PC-3 (cell line): ENCODE results near the gene FBXO42. TPM values are rescaled to one million over a fixed set of nuclear protein-coding genes. Genes with fewer than 3 reads are reported as not detected.
A peak's percentile ranks its signal among the peaks of the same experiment; 100 is the strongest.

ENCODE experiments used
- ATAC-seq: fragments of 200-7000 bp; cut with Tn5 transposase; 2 replicates; pipeline ENCODE4 v1.9.1; 2020; ENCODE audit warnings: mild to moderate bottlenecking, moderate library complexity
- BruUV-seq: library from RNA; stranded (reverse); fragments of 400-500 nt; replicated peaks from 2 replicates; lab custom pipeline; 2021; lab: Mats Ljungman, UMichigan
- CTCF ChIA-PET: fragments of 300-600 bp; sonication (Branson Sonifier 250); formaldehyde crosslinking; loops from one replicate; lab custom pipeline; 2022; ENCODE audit warnings: antibody characterized with exemption; lab: Charles Lee
- POLR2A ChIA-PET: fragments of 300-600 bp; sonication (Branson Sonifier 250); formaldehyde crosslinking; loops from one replicate; lab custom pipeline; 2022; ENCODE audit warnings: antibody characterized with exemption; ENCODE audit not compliant: unreplicated experiment; lab: Charles Lee
- DNase-seq: peaks from one replicate; pipeline ENCODE4 v3.0.0-alpha.2; 2015
- H2AFZ ChIP-seq: fragments of 300-600 bp; sonication (generic); 2 replicates; pipeline ENCODE4 v1.6.0; 2016; ENCODE audit warnings: antibody characterized with exemption, low read length
- H3F3A ChIP-seq: fragments of 300-600 bp; sonication (generic); one replicate; pipeline ENCODE4 v1.6.0; 2017; ENCODE audit warnings: antibody characterized with exemption, low read length, control low read depth, mild to moderate bottlenecking; ENCODE audit not compliant: unreplicated experiment
- H3K27ac ChIP-seq: fragments of 300-600 bp; sonication (generic); 2 replicates; pipeline ENCODE4 v1.5.1; 2016; ENCODE audit warnings: mild to moderate bottlenecking, low read length
- H3K27me3 ChIP-seq: fragments of 300-600 bp; sonication (generic); 2 replicates; pipeline ENCODE4 v1.6.1; 2016; ENCODE audit warnings: low read length, mixed read lengths
- H3K36me3 ChIP-seq: fragments of 300-600 bp; sonication (generic); 2 replicates; pipeline ENCODE4 v1.6.1; 2016; ENCODE audit warnings: low read depth, mixed run types, low read length, mixed read lengths
- H3K4me1 ChIP-seq: fragments of 300-600 bp; sonication (generic); 2 replicates; pipeline ENCODE4 v1.5.1; 2016; ENCODE audit warnings: low read length; ENCODE audit not compliant: insufficient read depth
- H3K4me2 ChIP-seq: fragments of 300-600 bp; sonication (generic); 2 replicates; pipeline ENCODE4 v1.6.0; 2016; ENCODE audit warnings: low read length
- H3K4me3 ChIP-seq: fragments of 300-600 bp; sonication (generic); 2 replicates; pipeline ENCODE4 v1.5.1; 2016; ENCODE audit warnings: mild to moderate bottlenecking, low read length, mixed read lengths
- H3K79me2 ChIP-seq: fragments of 300-600 bp; sonication (generic); 2 replicates; pipeline ENCODE4 v1.6.1; 2017; ENCODE audit warnings: low read length, mixed read lengths
- H3K9ac ChIP-seq: fragments of 300-600 bp; sonication (generic); 2 replicates; pipeline ENCODE4 v1.6.0; 2016; ENCODE audit warnings: mild to moderate bottlenecking, low read length
- H3K9me2 ChIP-seq: fragments of 300-600 bp; sonication (generic); replicated peaks from 2 replicates; pipeline ENCODE4 v1.6.1; 2016; ENCODE audit warnings: mixed run types, low read length, mixed read lengths
- H3K9me3 ChIP-seq: fragments of 300-600 bp; sonication (generic); 2 replicates; pipeline ENCODE4 v1.6.1; 2016; ENCODE audit warnings: low read length, mixed read lengths
- H4K20me1 ChIP-seq: fragments of 300-600 bp; sonication (generic); 2 replicates; pipeline ENCODE4 v1.6.1; 2016; ENCODE audit warnings: low read length, mixed read lengths
- CTCF ChIP-seq: fragments of 300-600 bp; sonication (generic); conservative IDR thresholded peaks from 2 replicates; pipeline ENCODE4 v1.5.1; 2017; ENCODE audit warnings: antibody characterized with exemption, low read depth, mild to moderate bottlenecking, low read length
- EZH2 ChIP-seq: fragments of 300-600 bp; sonication (generic); IDR thresholded peaks from one replicate; pipeline ENCODE4 v1.6.1; 2017; ENCODE audit warnings: antibody characterized with exemption, mild to moderate bottlenecking, low read length; ENCODE audit not compliant: unreplicated experiment
- EZH2phosphoT487 ChIP-seq: fragments of 300-600 bp; sonication (generic); IDR thresholded peaks from 2 replicates; pipeline ENCODE4 v1.6.1; 2018; ENCODE audit warnings: mild to moderate bottlenecking, antibody characterized with exemption, low read length, borderline replicate concordance
- intact Hi-C: fragments of 100-400 bp; cut with micrococcal nuclease; formaldehyde crosslinking; loops from 2 replicates; pipeline ENCODE4 v1.9.0; 2023
- total RNA-seq: library from RNA; depleted of rRNA; stranded (reverse); fragments of >200 nt; gene quantifications from 2 replicates; pipeline ENCODE4 v1.2.3, GENCODE V29; 2014

FBXO42 gene
- total RNA-seq, 1 experiment from 2014 or later, result 16.0 TPM

- Histone ChIP-seq H3K27ac (no peak overlapping the region), H3K4me3 (no peak overlapping the region), H2AFZ (no peak overlapping the region), H3K27me3 (no peaks in the 10 kb centered on the region), H3K4me1 (no peaks in the 10 kb centered on the region), H3K9me2 (no peaks in the 10 kb centered on the region), H3F3A (no peaks in the 10 kb centered on the region), H3K79me2 (no peaks in the 10 kb centered on the region), H3K4me2 (no peak overlapping the region), H4K20me1 (no peaks in the 10 kb centered on the region), H3K9ac (no peak overlapping the region), H3K9me3 (no peaks in the 10 kb centered on the region), H3K36me3 (peaks cover 7% of the 10 kb centered on the region)
- DNase-seq, result no peak
- TF ChIP-seq EZH2phosphoT487, result no peak
- no peak for TF ChIP-seq EZH2
- ChIA-PET CTCF (no interaction called here), POLR2A (no interaction called here)
- no TSS peak for BruUV-seq
- no peak for ATAC-seq
- intact Hi-C loops, result no loop called here
Observed at GRCh38 chr1:16296643-16297042, 55.6 kb downstream of the FBXO42 start.

DNA sequence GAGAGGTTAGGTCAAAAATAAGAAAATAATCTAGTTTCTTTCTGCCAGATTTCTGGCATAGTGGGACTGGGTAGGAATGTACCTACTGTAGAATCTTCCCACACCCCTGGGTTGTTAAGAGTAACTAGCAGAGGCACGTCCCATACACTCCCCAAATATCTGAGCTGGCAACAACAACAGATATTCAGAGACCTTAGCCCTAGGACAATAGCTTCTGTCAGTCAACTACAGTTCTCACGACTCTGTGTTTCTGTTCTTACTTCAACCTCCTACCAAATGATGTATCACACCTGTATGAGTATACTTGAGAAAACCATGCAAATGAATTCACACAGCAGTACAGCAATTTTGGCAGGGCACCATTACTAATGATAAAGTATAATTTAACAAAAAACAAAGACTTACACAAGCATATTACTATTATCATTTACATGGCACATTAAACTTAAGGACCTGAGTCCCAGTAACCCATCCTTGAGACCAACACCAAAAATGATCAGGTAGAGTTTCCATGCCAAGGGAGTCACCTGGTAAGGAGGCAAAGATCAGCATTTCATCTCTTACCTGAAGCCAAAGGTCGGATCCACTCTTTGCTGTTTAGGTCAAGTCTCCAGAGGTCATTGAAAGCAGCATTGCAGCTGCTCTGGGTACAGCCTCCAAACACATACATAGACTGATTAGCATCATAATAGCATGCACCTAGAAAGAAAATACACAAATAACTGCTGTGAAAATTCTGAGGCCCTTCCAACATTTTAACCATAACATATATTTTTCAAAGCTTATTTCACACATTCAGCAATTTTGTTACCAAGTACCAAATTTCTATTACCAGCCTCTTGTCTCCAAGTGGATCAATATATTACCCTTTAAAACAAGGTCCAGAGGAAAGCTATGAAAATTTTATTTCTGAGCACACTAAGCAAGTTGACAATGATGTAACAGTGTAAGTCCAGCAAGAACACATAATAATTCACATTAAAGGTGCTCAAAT, 57.8 kb downstream of the FBXO42 start:
- H3K79me2 ChIP-seq, result no peaks in the 10 kb centered on the region
- H3F3A ChIP-seq, result no peaks in the 10 kb centered on the region
- intact Hi-C loops, result no loop called here
- H3K4me2 ChIP-seq, result no peak overlapping the region
- TSS peak; percentile 13 for BruUV-seq
- ATAC-seq (no peak), DNase-seq (no peak)
- CTCF ChIA-PET, result no interaction called here
- no peaks in the 10 kb centered on the region for H4K20me1 ChIP-seq
- TF ChIP-seq CTCF (no peak), EZH2phosphoT487 (no peak), EZH2 (no peak)
- no peaks in the 10 kb centered on the region for H3K9me2 ChIP-seq
- no peaks in the 10 kb centered on the region for H3K9me3 ChIP-seq
- H3K36me3 ChIP-seq, result peaks cover 7% of the 10 kb centered on the region
- no peak overlapping the region for H3K4me3 ChIP-seq
- H3K4me1 ChIP-seq, result no peaks in the 10 kb centered on the region
- no peak overlapping the region for H3K27ac ChIP-seq
- H3K27me3 ChIP-seq, result no peaks in the 10 kb centered on the region
- no peak overlapping the region for H3K9ac ChIP-seq
- no peak overlapping the region for H2AFZ ChIP-seq
- POLR2A ChIA-PET, result no interaction called here

- no peaks in the 10 kb centered on the region for H3K9me2 ChIP-seq
- no peak for ATAC-seq
- H3K9me3 ChIP-seq, result no peaks in the 10 kb centered on the region
- ChIA-PET CTCF (no interaction called here), POLR2A (interaction anchor here (0.6 kb wide), 1 partner anchor 273 kb away, joined by 3 read pairs; no protein-coding TSS in a partner anchor)
- DNase-seq, result no peak
- intact Hi-C loops, result no loop called here
- H3F3A ChIP-seq, result no peaks in the 10 kb centered on the region
- H3K4me2 ChIP-seq, result no peak overlapping the region
- no peaks in the 10 kb centered on the region for H3K27me3 ChIP-seq
- no peak overlapping the region for H2AFZ ChIP-seq
- no peaks in the 10 kb centered on the region for H3K79me2 ChIP-seq
- H3K9ac ChIP-seq, result no peak overlapping the region
- peaks cover 7% of the 10 kb centered on the region for H3K36me3 ChIP-seq
- TF ChIP-seq EZH2phosphoT487, result no peak
- no peak for TF ChIP-seq CTCF
- no peak for TF ChIP-seq EZH2
- no peaks in the 10 kb centered on the region for H4K20me1 ChIP-seq
- no peak overlapping the region for H3K4me3 ChIP-seq
- no TSS peak for BruUV-seq
- no peak overlapping the region for H3K27ac ChIP-seq
- H3K4me1 ChIP-seq, result no peaks in the 10 kb centered on the region
Observed at GRCh38 chr1:16293538-16293937, 58.7 kb downstream of the FBXO42 start.
